GM18499 (cell line): Measurements from ENCODE around the gene CDCP1.
"Not testable (repeated sequence)": the region's sequence is repeated elsewhere in the genome, so short reads cannot be mapped to it uniquely, and the experiment has no call there.

Source experiments
- ATAC-seq: cut with Tn5 transposase; IDR thresholded peaks from one replicate; pipeline ENCODE4 v1.9.1; 2021; ENCODE audit warnings: moderate number of reproducible peaks; ENCODE audit not compliant: insufficient read depth, unreplicated experiment

The CDCP1 gene

GRCh38 chr3:45062697-45063070 is 83.5 kb downstream of the CDCP1 start:
- no peak for ATAC-seq

- no peak for ATAC-seq
These were observed 85.8 kb downstream of the CDCP1 start for GRCh38 chr3:45060165-45060892.

- ATAC-seq: no peak
These were observed 87.0 kb downstream of the CDCP1 start for GRCh38 chr3:45059132-45059531.

GRCh38 chr3:45057557-45057956 is 88.6 kb downstream of the CDCP1 start:
- ATAC-seq: no peak

- no peak for ATAC-seq
These were observed 89.4 kb downstream of the CDCP1 start for GRCh38 chr3:45056608-45057301.

- no peak for ATAC-seq
These were observed 90.6 kb downstream of the CDCP1 start for GRCh38 chr3:45055411-45056143.

- ATAC-seq: no peak
These were observed 91.2 kb downstream of the CDCP1 start for GRCh38 chr3:45055032-45055410.

GRCh38 chr3:45054196-45054857 is 91.9 kb downstream of the CDCP1 start:
- no peak for ATAC-seq

GRCh38 chr3:45053805-45054195 is 92.4 kb downstream of the CDCP1 start:
- ATAC-seq: not testable (repeated sequence)

- no peak for ATAC-seq
These were observed 94.5 kb downstream of the CDCP1 start for GRCh38 chr3:45051685-45052084.

- no peak for ATAC-seq
These were observed 96.4 kb downstream of the CDCP1 start for GRCh38 chr3:45049807-45050206.

GRCh38 chr3:45048244-45048643 is 97.9 kb downstream of the CDCP1 start:
- no peak for ATAC-seq

GRCh38 chr3:45043728-45044299 is 102.4 kb downstream of the CDCP1 start:
- no peak for ATAC-seq

- ATAC-seq: no peak
These were observed 104.0 kb downstream of the CDCP1 start for GRCh38 chr3:45042162-45042561.

- no peak for ATAC-seq
These were observed 104.5 kb downstream of the CDCP1 start for GRCh38 chr3:45041666-45042065.

GRCh38 chr3:45037720-45038455 is 108.3 kb downstream of the CDCP1 start:
- ATAC-seq: no peak

- ATAC-seq: no peak
These were observed 110.5 kb downstream of the CDCP1 start for GRCh38 chr3:45035441-45036301.

GRCh38 chr3:45034612-45035252 is 111.4 kb downstream of the CDCP1 start:
- no peak for ATAC-seq
